ENCODE results near the gene TGFBR2. TPM values are rescaled to one million over a fixed set of nuclear protein-coding genes. Genes with fewer than 3 reads are reported as not detected.

The TGFBR2 gene
- total and polyA plus RNA-seq, 2 of the 13 experiments (the other 11 are each of a cell fraction or from before 2014, with no cell fraction given): 82.2 to 187 TPM

- TF ChIP-seq TAF15 (IDR thresholded peaks at IDR 0.05; ENCODE audit: low read depth, low read length, poor library complexity, severe bottlenecking): no peak
- TF ChIP-seq SRF (IDR thresholded peaks at IDR 0.05; ENCODE audit: low read depth, low read length): no peak
- TF ChIP-seq SNAPC4 (CRISPR knock-in tag; IDR thresholded peaks at IDR 0.05): no peak
- TF ChIP-seq POLR2AphosphoS5 (IDR thresholded peaks at IDR 0.05; ENCODE audit: low read depth, low read length): no peak
- no peak for TF ChIP-seq HOXA5 (CRISPR knock-in tag; IDR thresholded peaks at IDR 0.05)
- TF ChIP-seq TEAD2 (CRISPR knock-in tag; IDR thresholded peaks at IDR 0.05): no peak
- no peak for TF ChIP-seq GPN1 (CRISPR knock-in tag; IDR thresholded peaks at IDR 0.05; ENCODE audit: borderline replicate concordance)
- no peak for TF ChIP-seq TERF1 (CRISPR knock-in tag; IDR thresholded peaks at IDR 0.05)
- no peak; the same call in 1 of the 2 replicates for TF ChIP-seq TCF7 (IDR thresholded peaks at IDR 0.05; ENCODE audit: low read depth)
- TF ChIP-seq PITX1 (CRISPR knock-in tag; IDR thresholded peaks at IDR 0.05): no peak
- peak; percentile 86 for TF ChIP-seq PAXIP1 (CRISPR knock-in tag; conservative IDR thresholded peaks at IDR 0.05)
- no peak for TF ChIP-seq MAZ (IDR thresholded peaks at IDR 0.05; ENCODE audit: borderline replicate concordance, low read depth, low read length)
- no peak for TF ChIP-seq MAZ (CRISPR knock-in tag; IDR thresholded peaks at IDR 0.05; ENCODE audit: low read depth)
- TF ChIP-seq ZNF281 (CRISPR knock-in tag; IDR thresholded peaks at IDR 0.05; ENCODE audit: borderline replicate concordance): no peak
- no peak for TF ChIP-seq ZSCAN22 (CRISPR knock-in tag; IDR thresholded peaks at IDR 0.05)
- 0 out of 2 replicates have a peak, but pooled peaks have one; percentile 21 for TF ChIP-seq MAFF (IDR thresholded peaks at IDR 0.05; ENCODE audit: low read depth, low read length)
- TF ChIP-seq KLF16 (CRISPR knock-in tag; IDR thresholded peaks at IDR 0.05): 0 out of 4 replicates have a peak, but pooled peaks of 1 of the 2 experiments have one; percentile 57
These were observed 114.3 kb downstream of the TGFBR2 start (continued) for GRCh38 chr3:30720586-30721313.

All from HepG2 (cell line).